Inflammatory macrophage treated with lipopolysaccharide for 4 hours (primary cell): ENCODE measurements around the gene ADAMTS20.

ENCODE experiments used
- DNase-seq: peaks from one replicate; pipeline ENCODE4 v3.0.0-alpha.2; 2020

ADAMTS20 gene

GRCh38 chr12:43482311-43483085 lies 69.5 kb downstream of the ADAMTS20 start:
- no peak for DNase-seq

- no peak for DNase-seq
Measured at GRCh38 chr12:43480591-43480990, 71.4 kb downstream of the ADAMTS20 start.

- DNase-seq: no peak
Measured at GRCh38 chr12:43462741-43463140, 89.3 kb downstream of the ADAMTS20 start.

- no peak for DNase-seq
Measured at GRCh38 chr12:43462080-43462479, 89.9 kb downstream of the ADAMTS20 start.

- no peak for DNase-seq
Measured at GRCh38 chr12:43459285-43459684, 92.7 kb downstream of the ADAMTS20 start.

GRCh38 chr12:43453761-43454160 lies 98.2 kb downstream of the ADAMTS20 start:
- DNase-seq: no peak

GRCh38 chr12:43444940-43445564 lies 107.0 kb downstream of the ADAMTS20 start:
- peak; percentile 55 for DNase-seq

- DNase-seq: no peak
Measured at GRCh38 chr12:43436597-43436996, 115.4 kb downstream of the ADAMTS20 start.

- no peak for DNase-seq
Measured at GRCh38 chr12:43434614-43435013, 117.4 kb downstream of the ADAMTS20 start.

- no peak for DNase-seq
Measured at GRCh38 chr12:43428088-43428600, 123.9 kb downstream of the ADAMTS20 start.

- no peak for DNase-seq
Measured at GRCh38 chr12:43425361-43425760, 126.6 kb downstream of the ADAMTS20 start.

- no peak for DNase-seq
Measured at GRCh38 chr12:43416981-43417380, 135.0 kb downstream of the ADAMTS20 start.

GRCh38 chr12:43407816-43408645 lies 144.0 kb downstream of the ADAMTS20 start:
- peak; percentile 57 for DNase-seq

- no peak for DNase-seq
Measured at GRCh38 chr12:43406801-43407200, 145.2 kb downstream of the ADAMTS20 start.

- no peak for DNase-seq
Measured at GRCh38 chr12:43402436-43402835, 149.6 kb downstream of the ADAMTS20 start.

GRCh38 chr12:43401096-43401495 lies 150.9 kb downstream of the ADAMTS20 start:
- no peak for DNase-seq

GRCh38 chr12:43396671-43397070 lies 155.3 kb downstream of the ADAMTS20 start:
- no peak for DNase-seq

- DNase-seq: no peak
Measured at GRCh38 chr12:43392116-43392515, 159.9 kb downstream of the ADAMTS20 start.

- DNase-seq: no peak
Measured at GRCh38 chr12:43381879-43382278, 170.1 kb downstream of the ADAMTS20 start.

- DNase-seq: no peak
Measured at GRCh38 chr12:43378448-43378847, 173.6 kb downstream of the ADAMTS20 start.

- peak; percentile 13 for DNase-seq
Measured at GRCh38 chr12:43370263-43370662, 181.7 kb downstream of the ADAMTS20 start.

- DNase-seq: no peak
Measured at GRCh38 chr12:43362910-43363694, 188.9 kb downstream of the ADAMTS20 start.
